Measurements from ENCODE around the gene RAP1GDS1. TPM values are rescaled to one million over a fixed set of nuclear protein-coding genes. Genes with fewer than 3 reads are reported as not detected.
A peak's percentile ranks its signal among the peaks of the same experiment; 100 is the strongest.

The RAP1GDS1 gene
- total and polyA plus RNA-seq, 2 of the 13 experiments (the other 11 are each of a cell fraction or from before 2014, with no cell fraction given): 19.3 to 42.5 TPM

- H4K20me1 ChIP-seq (ENCODE audit: insufficient read depth, low read length): no peaks in the 10 kb centered on the region
- 25% methylated on average over 8 of the region's 8 CpGs for WGBS (ENCODE audit: low lambda C conversion rate)
- in situ Hi-C loops (cut with HindIII; ENCODE audit: extremely low pct_ligation_motif_present, low pct_unique_long_range_greater_than_20kb): loop anchor here (25.0 kb wide), 2 partner anchors 370 to 995 kb away; no protein-coding TSS in a partner anchor
- BruUV-seq (replicated peaks): no TSS peak
- no peaks in the 10 kb centered on the region for H3K9me3 ChIP-seq (ENCODE audit: low read length)
- POLR2A ChIA-PET: interaction anchor here (0.8 to 1.0 kb wide), 2 partner anchors 206 to 323 kb away, joined by 3 read pairs; partner anchors contain the start of gene RAP1GDS1
- H3K27me3 ChIP-seq (ENCODE audit: control insufficient read depth in 1 of 2, insufficient read depth in 2 of 2, low read length in 2 of 2): peaks cover 2 to 6% of the 10 kb centered on the region in 2 experiments; a peak in 1 of 5 replicates
- no peaks in the 10 kb centered on the region for H3K36me3 ChIP-seq (replicated peaks in 1 of 2; ENCODE audit: control insufficient read depth in 1 of 2, insufficient read depth in 2 of 2, low read length in 2 of 2)
- H3K27ac ChIP-seq (ENCODE audit: extremely low read length, insufficient read depth, low read length): no peak overlapping the region
- no peaks in the 10 kb centered on the region for H3K4me1 ChIP-seq (ENCODE audit: insufficient read depth, low read length)
- H3K9ac ChIP-seq (ENCODE audit: insufficient read depth, low read depth, low read length): no peak overlapping the region
- no peak overlapping the region for H2AFZ ChIP-seq (ENCODE audit: low read length)
- H3K4me2 ChIP-seq (ENCODE audit: low read depth, low read length): no peak overlapping the region; the same call in 1 of the 2 replicates
- peak; percentile 36 for ATAC-seq
- DNase-seq (ENCODE audit: low spot score): no peak
- H3K4me3 ChIP-seq (replicated peaks in 1 of 3; ENCODE audit: insufficient read depth in 1 of 3, low read depth in 2 of 3, low read length in 3 of 3): no peak overlapping the region
- no peak for FAIRE-seq
- H3K79me2 ChIP-seq (ENCODE audit: insufficient read depth, low read length): no peaks in the 10 kb centered on the region
- intact Hi-C loops (cut with micrococcal nuclease; ENCODE audit: unreplicated experiment): loop anchor here (2.0 to 10.0 kb wide), 2 partner anchors 322 to 996 kb away; partner anchors contain the start of gene STPG2
- CTCF ChIA-PET (ENCODE audit: low intra/inter-chr PET ratio, low total read pairs): interaction anchor here (1.4 kb wide), 1 partner anchor 996 kb away, joined by 12 read pairs; no protein-coding TSS in a partner anchor
- TF ChIP-seq RXRA (CRISPR knock-in tag; IDR thresholded peaks at IDR 0.05): no peak
- TF ChIP-seq RBM22 (optimal IDR thresholded peaks at IDR 0.05; ENCODE audit: low read length): no peak
- TF ChIP-seq CREB1 (IDR thresholded peaks at IDR 0.05): no peak
- no peak for TF ChIP-seq CREB1 (CRISPR knock-in tag; IDR thresholded peaks at IDR 0.05)
- TF ChIP-seq TERF1 (CRISPR knock-in tag; IDR thresholded peaks at IDR 0.05): no peak
- TF ChIP-seq REPIN1 (CRISPR knock-in tag; IDR thresholded peaks at IDR 0.05; ENCODE audit: borderline replicate concordance, low read depth): no peak
Observed at GRCh38 chr4:98466868-98467599, 205.8 kb downstream of the RAP1GDS1 start.

All from HepG2 (cell line).